ENCODE results near the gene ISYNA1. TPM values are rescaled to one million over a fixed set of nuclear protein-coding genes. Genes with fewer than 3 reads are reported as not detected.
A peak's percentile ranks its signal among the peaks of the same experiment; 100 is the strongest.

ISYNA1 gene
- total and polyA plus RNA-seq, 2 of the 4 experiments (the other 2 are of a cell fraction): 3.4 to 24.7 TPM

GRCh38 chr19:18420930-18421329 is 17.0 kb downstream of the ISYNA1 start:
- no CpG with 5 or more reads among the region's 2 CpGs for WGBS, 2 experiments (ENCODE audit: extremely low coverage in 2 of 2, insufficient read length in 1 of 2)
- intact Hi-C loops (cut with micrococcal nuclease) (no loop called here), dilution Hi-C loops (cut with HindIII; ENCODE audit: low sequenced_read_pairs, unreplicated experiment) (no loop called here), in situ Hi-C loops (cut with MboI; ENCODE audit: low sequenced_read_pairs) (no loop called here)
- peaks cover 30% of the 10 kb centered on the region for H3K4me1 ChIP-seq (ENCODE audit: control insufficient read depth, insufficient read depth, low read length)
- peaks cover 4 to 68% of the 10 kb centered on the region in 2 experiments for H3K79me1 ChIP-seq (ENCODE audit: low read depth in 1 of 2, low read length in 2 of 2)
- no peak overlapping the region for H2BK15ac ChIP-seq (ENCODE audit: low read depth, low read length)
- H4K91ac ChIP-seq (ENCODE audit: insufficient read depth, low read depth, low read length): no peak overlapping the region
- H2BK20ac ChIP-seq (ENCODE audit: low read depth, low read length): no peak overlapping the region
- 0 out of 2 replicates have a peak overlapping the region, but pooled peaks have one; percentile 41 for H3K14ac ChIP-seq (replicated peaks; ENCODE audit: low read depth, low read length)
- no peak overlapping the region for H3K27ac ChIP-seq (ENCODE audit: insufficient read depth, low read length)
- H2BK120ac ChIP-seq (ENCODE audit: low read depth, low read length): no peak overlapping the region
- no peaks in the 10 kb centered on the region for H3K9me3 ChIP-seq (ENCODE audit: control insufficient read depth, insufficient read depth, low read length)
- H2AK9ac ChIP-seq (replicated peaks; ENCODE audit: low read depth, low read length, poor library complexity): peak overlapping the region; percentile 4
- H3K9me1 ChIP-seq (ENCODE audit: insufficient read depth, low read length): peaks cover 23% of the 10 kb centered on the region
- no peak for ATAC-seq (ENCODE audit: low read depth)
- H3K56ac ChIP-seq (ENCODE audit: extremely low read depth, insufficient read depth, low read length): no peak overlapping the region
- peaks cover 52% of the 10 kb centered on the region for H4K20me1 ChIP-seq (ENCODE audit: insufficient read depth, low read length)
- H3K9ac ChIP-seq (ENCODE audit: low read depth, low read length): no peak overlapping the region; the same call in 1 of the 2 replicates
- peak overlapping the region; percentile 57 for H3K23ac ChIP-seq (ENCODE audit: low read depth, low read length)
- ChIA-PET CTCF (interaction anchor here (0.6 kb wide), 1 partner anchor 56 kb away, joined by 3 read pairs; no protein-coding TSS in a partner anchor), POLR2A (ENCODE audit: unreplicated experiment) (interaction anchor here (0.6 to 1.2 kb wide), 2 partner anchors 9 to 99 kb away, joined by 3 read pairs; no protein-coding TSS in a partner anchor)
- no peak for TF ChIP-seq RFX5 (IDR thresholded peaks at IDR 0.05; ENCODE audit: low read depth, low read length)
- H3K4ac ChIP-seq (ENCODE audit: low read depth, low read length): peak overlapping the region; percentile 3
- peak overlapping the region; percentile 0 for H2AFZ ChIP-seq (replicated peaks; ENCODE audit: low read length, poor library complexity)
- H3K18ac ChIP-seq (ENCODE audit: low read depth, low read length): no peak overlapping the region
- no peak overlapping the region for H2BK5ac ChIP-seq (ENCODE audit: low read depth, low read length, poor library complexity, severe bottlenecking)
- H3K4me3 ChIP-seq (ENCODE audit: insufficient read depth, low read depth, low read length): no peak overlapping the region
- no peaks in the 10 kb centered on the region for H3K27me3 ChIP-seq (ENCODE audit: control insufficient read depth, insufficient read depth, low read length)
- DNase-seq: no peak
- H2AK5ac ChIP-seq (ENCODE audit: low read depth, low read length): peak overlapping the region; percentile 56
- no peak overlapping the region for H4K5ac ChIP-seq (ENCODE audit: low read depth, low read length)
- BruUV-seq (replicated peaks): no TSS peak
- no peaks in the 10 kb centered on the region for H3K36me3 ChIP-seq (ENCODE audit: control insufficient read depth, insufficient read depth, low read length)
- no peak overlapping the region; a peak in 1 of 4 replicates for H4K8ac ChIP-seq (ENCODE audit: low read depth in 2 of 2, low read length in 2 of 2)
- H3K4me2 ChIP-seq (ENCODE audit: low read depth, low read length): peak overlapping the region; percentile 32; the same call in 1 of the 2 replicates
